GM18861 (cell line): ENCODE results near the gene C2CD2.
A peak's percentile ranks its signal among the peaks of the same experiment; 100 is the strongest.
"Not testable (repeated sequence)": the region's sequence is repeated elsewhere in the genome, so short reads cannot be mapped to it uniquely, and the experiment has no call there.

Experiments
- ATAC-seq: cut with Tn5 transposase; IDR thresholded peaks from one replicate; pipeline ENCODE4 v1.9.1; 2021; ENCODE audit not compliant: unreplicated experiment

Gene C2CD2

DNA sequence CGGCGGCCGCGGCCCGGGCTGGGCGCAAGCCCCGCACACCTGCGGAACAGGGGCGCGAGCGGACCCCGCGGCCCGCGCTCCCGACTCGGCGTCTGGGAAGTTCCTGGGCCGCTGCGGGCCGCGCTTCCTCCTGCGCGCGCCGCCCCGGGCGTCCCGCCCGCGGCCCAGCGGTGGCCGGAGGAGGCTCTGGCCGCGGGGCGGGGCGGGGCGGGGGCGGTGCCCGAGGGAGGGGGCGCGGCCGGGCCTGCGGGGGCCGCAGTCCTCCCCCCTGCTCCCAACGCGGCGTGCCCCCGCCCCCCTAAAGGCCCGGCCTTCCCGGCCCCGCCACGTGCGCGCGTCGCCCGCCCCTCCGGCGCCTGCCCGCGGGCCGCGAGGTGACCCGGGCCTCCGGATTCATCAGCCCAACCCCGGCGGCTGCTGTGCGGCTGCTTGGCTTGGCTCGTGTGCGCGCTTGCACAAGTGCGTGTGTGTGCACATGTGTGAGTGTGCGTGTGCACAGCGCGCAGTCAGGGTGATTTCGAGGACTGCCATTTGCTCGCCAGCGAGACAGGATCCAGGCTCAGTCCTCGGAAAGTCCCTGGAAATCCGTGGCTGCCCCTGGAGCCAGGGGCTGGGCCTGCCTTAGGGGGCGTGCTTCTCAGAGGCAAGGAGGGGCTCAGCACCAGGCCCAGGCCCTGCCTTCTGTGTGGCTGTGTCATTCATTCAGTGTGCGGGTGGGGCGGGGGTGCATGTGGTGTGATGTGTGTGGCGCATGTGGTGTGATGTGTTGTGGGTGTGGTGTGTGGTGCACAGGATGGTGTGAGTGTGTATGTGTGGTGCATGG lies at the start of gene C2CD2:
Gene C2CD2 (minus strand): TSS at position 188 of the 823 bp plus-strand sequence. CDS start 370 bp downstream, outside the sequence.
- ATAC-seq: no peak

DNA sequence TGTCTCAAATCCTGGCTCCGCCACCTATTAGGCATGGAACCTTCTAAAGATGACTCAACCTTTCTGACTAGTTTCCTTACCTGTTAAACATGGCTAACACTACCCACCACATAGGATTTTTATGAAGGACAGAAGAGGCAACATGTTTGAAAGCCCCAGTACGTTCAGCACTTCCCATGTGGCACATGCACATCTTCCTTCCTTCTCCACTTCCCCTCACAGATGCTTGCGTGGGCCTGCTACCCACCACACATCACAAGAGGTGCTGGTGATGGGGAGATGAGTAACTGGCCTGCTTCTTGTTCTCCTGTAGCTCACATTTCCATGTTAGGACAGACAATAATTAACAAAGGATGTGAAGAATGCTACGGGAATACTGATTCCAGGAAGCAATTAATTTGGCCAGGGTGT lies 49.2 kb upstream of the C2CD2 start:
- ATAC-seq: no peak

DNA sequence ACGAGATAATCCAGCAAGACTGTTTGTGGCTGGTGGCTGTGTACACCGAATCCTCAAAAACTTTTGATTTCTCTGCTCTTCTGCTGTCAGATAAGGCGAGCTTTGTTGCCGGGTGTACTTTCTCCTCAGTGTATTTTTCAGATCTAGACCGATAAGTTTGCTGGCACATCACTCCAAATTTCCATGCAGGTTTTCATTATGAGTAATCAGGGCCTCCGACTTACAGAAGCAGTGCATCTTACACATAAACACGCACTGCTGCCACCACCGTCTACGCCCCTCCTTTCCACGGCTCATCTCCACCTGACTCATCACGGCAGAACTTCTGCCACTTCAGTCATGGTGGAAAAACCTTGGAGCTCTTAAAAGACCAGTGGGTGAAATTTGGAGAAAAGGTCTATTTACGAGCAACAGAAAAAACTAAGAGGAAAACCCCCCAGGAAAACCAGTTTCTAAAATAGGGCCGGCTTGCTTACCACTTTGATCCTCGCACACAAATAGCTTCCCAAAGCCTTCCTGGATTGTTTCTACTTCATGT lies 48.7 kb upstream of the C2CD2 start:
- ATAC-seq: peak; percentile 79

DNA sequence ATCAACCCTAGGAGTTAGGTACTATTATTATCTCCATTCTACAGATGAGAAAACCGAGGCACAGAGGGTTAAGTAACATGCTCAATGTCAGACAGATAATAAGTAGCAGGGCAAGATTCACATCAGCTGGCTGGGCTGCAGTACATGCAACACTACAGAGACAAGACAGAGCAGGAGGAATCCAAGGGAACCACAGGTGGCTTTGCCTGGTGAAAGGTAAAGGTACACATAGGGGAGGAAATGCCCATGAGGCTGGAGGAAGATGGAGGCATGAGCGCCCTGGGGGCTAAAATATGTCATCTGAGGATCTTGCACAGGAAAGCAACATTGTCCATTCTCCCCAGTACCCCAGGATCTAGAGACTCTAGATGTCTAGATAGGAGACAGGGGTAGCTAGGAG lies 48.0 kb upstream of the C2CD2 start:
- no peak for ATAC-seq

DNA sequence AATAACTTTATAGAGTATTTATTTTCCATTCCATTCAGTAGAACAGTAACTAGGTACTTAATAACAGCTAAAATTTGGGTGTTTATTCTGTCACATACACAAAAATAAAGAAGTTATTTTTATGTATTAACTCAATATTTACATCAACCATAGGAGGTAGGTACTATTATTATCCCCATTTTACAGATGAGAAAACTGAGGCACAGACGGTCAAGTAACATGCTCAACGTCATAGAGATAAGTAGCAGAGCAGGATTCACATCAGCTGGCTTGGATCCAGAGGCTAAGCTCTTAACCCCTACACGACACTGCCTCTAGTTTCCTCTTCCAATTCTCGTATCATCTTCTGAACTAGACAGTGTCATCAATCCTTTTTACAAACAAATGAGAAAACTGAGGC lies 47.1 kb upstream of the C2CD2 start:
- no peak for ATAC-seq

DNA sequence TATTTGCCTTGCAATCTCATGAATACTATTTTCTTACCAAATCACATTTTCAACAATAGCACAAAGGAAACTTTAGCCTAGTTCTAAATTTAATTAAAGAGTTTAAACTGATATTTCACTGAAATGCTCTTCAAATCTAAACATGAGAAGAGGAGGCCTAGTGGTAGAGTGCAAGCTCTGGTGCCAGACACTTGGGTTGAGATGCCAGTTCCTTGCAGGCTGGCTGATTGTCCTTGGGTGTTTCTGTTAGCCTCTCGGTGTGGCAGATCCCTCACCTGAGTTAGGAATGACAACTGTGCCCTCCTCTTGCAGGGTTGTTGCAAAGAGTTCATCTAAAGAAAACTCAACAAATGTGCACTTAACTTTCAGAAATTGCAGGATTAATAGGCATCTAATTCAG lies 43.8 kb upstream of the C2CD2 start:
- ATAC-seq: no peak

DNA sequence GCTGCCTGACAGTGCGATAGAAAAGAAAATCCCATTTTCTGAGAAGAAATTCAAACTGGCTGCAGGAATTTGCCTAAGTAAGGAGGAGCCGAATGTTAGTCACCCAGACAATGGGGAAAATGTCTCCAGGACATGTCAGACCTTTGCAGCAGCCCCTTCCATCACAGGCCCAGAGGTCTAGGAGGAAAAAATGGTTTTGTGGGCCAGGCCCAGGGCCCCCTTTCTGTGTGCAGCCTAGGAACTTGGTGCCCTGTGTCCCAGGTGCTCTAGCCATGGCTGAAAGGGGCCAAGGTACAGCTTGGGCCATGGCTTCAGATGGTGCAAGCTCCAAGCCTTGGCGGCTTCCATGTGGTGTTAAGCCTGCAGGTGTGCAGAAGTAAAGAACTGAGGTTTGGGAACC lies 41.8 kb upstream of the C2CD2 start:
- ATAC-seq: no peak

DNA sequence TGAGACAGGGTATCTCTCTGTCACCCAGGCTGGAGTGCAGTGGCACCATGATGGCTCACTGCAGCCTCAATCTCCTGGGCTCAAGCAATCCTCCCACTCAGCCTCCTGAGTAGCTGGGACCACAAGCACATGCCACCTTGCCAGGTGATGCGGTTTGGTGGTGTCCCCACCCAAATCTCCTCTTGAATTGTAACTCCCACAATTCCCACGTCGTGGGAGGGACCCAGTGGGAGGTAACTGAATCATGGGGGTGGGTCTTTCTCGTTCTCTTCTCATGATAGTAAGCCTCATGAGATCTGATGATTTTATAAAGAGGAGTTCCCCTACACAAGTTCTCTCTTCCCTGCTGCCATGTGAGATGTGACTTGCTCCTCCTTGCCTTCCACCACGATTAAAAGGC lies 40.8 kb upstream of the C2CD2 start:
- not testable (repeated sequence) for ATAC-seq

DNA sequence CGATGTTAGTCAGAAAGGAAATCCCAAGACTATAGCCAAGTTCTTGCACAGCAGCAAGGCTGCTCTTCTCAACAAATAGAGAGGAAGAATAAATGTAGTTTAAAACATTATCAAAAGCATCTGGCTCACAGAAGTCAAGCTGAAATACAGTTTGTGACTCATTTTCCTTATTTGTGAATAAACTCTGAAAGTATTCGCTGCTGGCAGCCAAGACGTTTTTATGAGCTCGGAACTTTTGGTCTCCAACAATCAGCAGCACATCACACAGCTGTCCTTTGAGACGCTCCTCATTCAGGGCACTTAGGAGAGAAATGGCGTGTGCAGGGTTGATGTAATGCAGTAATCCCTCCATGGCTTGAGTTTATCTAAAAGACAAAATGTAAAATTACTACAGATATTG lies 39.9 kb upstream of the C2CD2 start:
- no peak for ATAC-seq

DNA sequence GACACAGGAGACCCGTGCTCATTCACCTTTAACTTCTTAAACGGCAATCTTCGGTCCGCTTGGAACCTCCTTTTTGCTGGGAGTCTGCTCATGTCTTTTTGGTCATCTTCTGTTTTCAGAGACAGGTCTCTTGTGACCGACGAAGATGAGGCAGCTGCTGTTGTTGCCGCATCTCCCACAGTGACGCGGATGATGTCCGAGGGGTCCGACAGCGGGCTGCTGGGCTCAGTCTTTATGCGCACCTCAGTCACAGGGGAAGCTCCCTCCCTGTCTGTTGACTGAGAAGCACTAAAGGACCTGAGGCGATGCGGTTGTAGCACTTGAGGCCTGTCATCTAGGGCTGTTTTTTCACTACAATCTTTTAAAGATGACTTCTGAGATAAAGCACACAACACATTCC lies 38.8 kb upstream of the C2CD2 start:
- ATAC-seq: no peak

DNA sequence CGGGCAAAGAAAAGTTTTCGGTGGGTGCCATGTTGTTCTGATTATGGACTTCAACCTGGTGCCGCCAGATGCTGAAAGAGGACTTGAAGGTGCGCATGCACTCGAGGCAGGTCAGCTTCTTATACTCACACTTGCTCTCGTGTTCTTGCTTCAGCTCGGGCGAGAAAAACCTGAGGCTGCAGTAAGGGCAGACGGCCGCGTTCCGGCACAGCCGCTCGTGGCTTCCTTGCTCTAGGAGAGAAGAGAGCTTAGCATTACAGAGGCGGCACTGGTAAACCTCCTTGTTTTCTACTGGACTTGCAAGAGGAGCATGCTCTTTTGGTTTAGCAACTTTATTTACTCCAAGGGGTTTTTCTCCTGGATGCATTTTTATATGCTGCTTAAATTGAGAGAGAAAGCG lies 37.8 kb upstream of the C2CD2 start:
- no peak for ATAC-seq

DNA sequence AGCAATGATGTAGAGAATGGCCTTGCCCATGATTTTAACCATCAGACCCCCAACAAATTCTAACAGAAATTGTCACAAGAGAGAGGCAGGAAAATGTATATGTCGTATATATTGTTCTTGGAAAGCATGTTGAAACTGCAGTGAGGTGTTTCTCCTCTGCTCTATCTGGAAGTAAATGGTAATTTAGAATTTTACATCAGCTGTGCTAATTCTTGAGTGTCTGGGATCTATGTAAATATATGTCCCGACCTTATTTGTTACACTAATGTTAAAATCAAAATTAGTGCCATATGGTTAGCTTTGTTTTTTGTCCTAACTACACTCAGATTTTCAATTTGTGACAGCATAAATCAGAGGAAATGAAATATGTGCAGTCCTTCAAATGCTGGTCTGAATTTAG lies 35.9 kb upstream of the C2CD2 start:
- no peak for ATAC-seq

DNA sequence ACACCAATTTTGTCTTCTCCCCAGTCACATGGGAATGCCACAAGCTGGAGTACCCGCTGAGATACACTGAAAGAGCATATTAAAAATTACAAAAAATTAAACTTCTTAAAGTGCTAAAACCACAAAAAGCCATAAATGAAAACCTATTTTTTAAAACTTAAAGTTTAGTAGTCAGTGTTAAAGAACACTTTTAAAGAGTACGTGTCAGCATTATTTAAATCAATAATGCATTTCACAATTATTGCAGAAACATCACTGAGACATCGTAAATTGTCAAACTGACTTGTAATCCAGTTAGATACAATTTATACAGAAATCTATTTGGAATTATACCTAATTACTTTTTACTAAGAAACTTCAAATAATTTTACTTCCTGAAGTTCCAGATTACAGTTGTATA lies 33.5 kb upstream of the C2CD2 start:
- no peak for ATAC-seq

DNA sequence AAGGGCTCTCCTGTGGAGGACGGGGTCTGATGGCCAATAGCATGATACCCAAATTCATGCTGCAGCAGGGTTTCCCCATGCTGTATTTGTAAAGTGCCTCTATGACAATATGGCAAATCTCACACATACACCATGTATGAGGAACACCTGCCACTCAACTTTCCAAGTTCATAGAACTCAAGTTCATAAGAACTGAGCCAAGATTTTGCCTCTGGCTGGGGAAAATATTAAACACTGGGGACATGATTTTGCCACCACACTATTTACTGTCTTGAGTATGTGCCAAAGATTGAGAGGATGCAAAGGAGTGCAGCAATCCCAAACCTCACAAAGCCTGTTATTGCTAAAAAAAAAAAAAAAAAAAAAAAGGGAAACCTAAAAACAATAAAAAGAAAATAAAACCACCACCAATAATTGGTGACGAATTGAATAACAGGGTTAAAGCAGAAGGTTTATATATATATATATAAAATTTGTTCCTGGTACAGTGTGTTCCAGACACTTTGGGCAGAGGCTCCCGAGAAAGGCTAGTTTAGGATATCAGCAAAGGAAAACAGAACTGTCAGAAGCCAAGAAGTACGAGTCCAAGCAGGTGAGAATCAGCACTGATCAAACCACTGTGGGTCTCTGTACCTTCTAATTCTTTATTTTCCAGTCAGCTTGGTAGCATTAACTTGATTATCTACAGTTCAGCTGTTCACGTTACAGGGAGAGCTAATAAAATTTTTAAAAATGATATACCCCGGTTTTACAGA lies 32.0 kb upstream of the C2CD2 start:
- ATAC-seq: no peak

DNA sequence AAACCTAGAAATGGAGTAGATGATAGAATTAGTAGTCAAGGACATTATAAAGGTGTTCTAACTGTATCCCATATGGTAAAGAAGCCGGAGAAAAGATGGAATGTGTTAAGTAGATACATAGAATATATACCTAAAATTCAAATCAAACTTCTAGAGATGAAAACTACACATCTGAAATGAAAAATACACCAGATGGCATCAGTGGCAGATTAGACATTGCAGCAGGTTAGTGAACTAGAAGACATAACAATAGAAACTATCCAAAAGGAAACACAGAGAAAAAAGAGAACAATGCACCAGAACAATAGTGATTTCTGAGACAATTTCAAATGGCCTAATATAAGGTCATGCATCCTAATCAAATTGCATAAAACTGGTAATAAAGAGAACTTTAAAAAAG lies 29.4 kb upstream of the C2CD2 start:
- ATAC-seq: no peak

DNA sequence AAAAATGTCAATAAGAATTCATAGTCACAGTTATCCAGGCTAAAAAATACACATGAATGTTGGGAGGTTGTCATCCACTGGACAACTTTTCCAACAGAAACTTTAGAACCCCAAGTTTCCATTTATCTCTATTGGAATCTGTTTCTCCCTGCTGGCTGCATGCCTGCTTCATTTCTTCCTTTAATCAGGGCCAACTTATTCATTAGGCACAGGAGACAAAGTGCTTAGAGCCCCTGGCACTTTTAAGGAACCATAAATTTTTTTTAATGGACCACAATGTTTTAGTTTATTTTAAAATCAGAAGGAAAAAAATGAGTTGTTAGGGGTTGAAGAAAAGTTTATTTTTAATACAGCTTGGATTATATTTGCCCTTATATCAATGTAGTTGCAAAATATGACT lies 26.7 kb upstream of the C2CD2 start:
- no peak for ATAC-seq

DNA sequence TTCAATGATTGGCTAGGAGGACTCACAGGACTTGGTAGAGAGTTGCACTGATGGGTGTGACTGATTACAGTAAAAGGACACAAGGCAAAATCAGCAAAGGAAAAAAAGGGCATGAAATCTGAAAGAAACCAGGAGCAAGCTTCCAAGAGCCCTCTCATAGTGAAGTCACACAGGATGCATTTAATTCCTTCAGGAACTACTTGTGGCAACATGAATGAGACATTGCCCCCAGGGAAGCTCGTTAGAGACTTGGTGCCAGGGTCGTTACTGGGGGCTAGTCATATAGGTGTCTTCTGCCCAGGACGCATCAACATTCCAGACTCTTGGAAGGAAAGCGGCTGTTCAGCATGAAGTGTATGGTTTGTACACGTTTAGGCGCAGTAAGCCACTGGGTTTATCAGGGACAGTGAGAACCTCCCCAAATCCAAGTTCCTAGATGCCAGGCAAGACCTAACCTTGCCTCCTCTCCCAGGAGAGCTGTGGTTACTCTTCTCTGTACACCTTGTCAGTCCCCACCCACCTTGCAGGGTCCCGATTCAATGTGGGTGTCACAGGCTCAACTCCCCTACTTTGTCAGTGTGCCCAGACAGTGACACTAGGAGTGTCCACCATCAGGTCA lies 26.0 kb upstream of the C2CD2 start:
- no peak for ATAC-seq

DNA sequence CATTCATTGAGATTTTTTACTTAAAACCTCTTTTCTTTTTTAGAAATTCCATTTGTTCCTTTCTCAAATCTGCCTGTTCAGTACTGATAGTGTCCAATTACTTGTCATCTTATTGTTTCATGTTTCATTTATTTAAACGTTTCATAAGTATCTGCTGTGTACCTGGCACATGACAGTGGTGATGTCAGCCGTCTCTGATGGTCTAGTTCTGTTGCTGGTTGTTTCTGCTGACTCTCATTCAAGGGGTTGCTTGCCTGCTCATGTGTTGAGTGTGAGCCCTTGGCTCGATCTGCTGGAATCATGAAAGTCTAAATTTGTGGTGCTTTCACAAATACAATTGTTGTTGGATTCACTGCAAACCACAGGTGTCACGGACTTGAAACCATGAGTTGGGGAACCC lies 25.5 kb upstream of the C2CD2 start:
- no peak for ATAC-seq

DNA sequence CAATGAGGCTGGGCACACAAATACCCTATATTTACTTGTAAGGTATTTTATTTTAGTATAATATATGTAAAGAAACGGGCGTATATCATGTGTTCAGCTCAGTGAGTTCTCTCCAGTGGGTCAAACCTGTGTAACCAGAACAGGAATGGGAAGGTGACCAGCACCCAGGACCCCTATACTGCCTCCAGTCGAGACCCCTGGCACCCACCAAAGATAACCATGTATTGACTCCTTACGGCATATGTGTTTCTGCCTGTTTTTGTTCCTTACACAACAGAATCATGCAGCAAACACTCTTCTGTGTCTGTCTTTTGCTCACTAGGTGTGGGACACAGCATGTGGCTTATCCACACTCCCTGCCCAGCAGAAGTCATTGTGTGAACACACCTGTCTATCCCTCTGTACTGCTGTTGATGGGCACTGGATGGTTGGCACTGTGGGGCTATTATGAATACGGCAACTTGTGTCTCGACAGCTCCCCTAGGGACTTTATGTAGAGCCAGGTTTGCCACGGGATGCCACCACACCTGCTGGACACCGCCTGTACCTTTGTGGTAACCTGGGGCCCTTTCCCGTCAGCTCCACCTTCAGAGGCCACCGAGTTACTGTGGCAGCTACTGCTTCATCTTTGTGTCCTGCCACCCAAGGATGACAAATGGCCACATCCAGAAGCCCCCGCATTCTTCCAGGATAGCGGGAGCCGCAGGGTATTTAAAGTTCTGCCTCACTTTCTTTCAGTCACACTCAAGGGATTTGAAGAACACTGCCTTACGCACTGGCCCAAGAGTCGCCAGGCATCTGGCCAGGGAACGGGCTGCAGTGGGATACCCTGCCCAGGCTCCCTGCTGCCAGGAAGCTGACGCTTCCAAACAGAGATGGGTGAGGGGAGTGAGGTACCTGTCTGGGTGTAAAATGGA lies 23.5 kb upstream of the C2CD2 start:
- no peak for ATAC-seq

DNA sequence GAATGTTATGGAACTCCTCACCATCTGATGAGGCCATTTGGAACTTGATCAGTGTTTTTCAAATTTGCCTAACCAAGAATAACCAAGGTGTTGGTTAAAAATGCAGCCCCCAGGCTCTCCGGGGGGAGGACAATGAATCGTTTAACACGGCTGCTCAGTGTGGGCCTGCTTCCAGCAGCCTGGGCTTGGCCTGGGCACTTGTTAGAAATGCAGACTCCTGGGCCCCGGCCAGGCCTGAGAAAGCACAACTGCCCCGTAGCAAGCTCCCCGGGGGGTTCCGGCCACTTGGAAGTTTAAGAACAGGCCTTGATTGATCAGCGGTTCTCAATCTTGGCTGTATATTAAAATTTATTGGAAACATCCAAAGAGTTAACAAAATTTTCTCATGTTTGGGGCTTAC lies 22.8 kb upstream of the C2CD2 start:
- no peak for ATAC-seq
